Measurements from ENCODE around the gene HOXB4. TPM values are rescaled to one million over a fixed set of nuclear protein-coding genes. Genes with fewer than 3 reads are reported as not detected.

HOXB4 gene
- polyA plus RNA-seq, 1 donor, result 16.8 TPM

DNA sequence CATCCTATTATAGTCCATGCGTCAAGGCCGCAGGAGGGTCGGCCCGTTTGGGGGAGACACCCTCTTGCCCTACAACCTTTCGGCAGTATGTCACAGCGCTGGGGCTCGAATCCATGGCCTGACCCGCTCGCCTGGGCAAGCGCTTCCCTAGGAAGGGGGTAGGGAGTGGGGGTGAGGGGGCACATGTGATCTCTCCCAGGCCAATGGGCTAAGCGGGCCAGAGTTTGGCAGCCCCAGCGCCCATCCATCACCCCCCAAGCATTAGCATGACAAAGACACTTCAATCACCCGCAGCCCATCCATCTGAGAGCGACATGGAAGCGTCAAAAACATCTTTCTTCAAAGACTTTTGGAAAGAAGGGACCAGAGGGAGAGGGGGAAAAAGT lies 47.3 kb downstream of the HOXB4 start, which contains the start of gene HOXB1:
HOXB1 (minus strand) TSS at position 125 of the 386 bp plus-strand sequence; CDS start at position 18, 107 bp downstream.
- no peak for DNase-seq

DNA sequence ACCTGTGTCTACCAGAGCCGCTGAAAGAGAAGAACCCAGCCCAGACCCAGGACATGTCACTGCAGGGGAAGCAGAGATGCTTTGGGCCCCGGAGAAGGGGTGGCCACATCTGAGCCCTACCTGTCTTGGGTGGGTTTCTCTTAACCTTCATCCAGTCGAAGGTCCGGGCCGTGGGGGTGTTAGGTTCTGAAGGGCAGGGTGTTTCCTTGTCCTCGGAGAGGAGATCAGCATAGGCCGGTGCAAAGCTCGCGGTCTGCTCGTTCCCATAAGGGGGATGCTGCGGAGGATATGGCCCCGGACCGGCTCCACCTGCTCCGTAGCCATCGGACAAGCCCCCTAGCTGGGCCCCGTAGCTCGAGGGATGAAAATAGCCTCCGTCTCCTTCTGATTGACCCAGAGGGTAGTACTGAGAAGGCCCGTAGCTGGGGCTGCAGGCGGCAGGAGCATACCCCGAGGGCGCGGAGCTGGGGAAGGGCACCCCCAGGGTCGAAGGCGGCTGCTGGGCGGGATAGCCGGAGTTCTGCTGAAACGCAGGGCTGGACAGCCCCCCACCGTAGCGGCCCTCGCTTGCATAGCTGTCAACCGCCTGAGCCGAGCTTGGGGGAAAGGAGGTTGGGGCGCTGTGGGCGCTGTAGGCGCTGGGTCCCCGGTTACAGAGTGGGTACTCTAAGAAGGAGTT lies 47.8 kb downstream of the HOXB4 start:
- DNase-seq, result no peak

DNA sequence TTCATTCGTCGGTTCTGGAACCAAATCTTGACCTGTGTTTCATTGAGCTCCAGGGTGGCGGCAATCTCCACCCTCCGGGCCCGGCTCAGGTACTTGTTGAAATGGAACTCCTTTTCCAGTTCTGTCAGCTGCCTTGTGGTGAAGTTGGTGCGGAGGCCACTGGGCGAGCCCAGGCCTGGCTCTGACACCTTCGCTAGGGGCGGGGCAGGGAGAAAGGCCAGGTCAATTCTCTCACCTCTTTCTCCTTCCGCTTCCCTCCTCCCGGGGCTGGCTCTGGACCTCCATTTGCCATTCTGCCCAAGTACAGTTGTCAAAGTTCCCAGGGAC lies 48.5 kb downstream of the HOXB4 start:
- DNase-seq, result no peak

DNA sequence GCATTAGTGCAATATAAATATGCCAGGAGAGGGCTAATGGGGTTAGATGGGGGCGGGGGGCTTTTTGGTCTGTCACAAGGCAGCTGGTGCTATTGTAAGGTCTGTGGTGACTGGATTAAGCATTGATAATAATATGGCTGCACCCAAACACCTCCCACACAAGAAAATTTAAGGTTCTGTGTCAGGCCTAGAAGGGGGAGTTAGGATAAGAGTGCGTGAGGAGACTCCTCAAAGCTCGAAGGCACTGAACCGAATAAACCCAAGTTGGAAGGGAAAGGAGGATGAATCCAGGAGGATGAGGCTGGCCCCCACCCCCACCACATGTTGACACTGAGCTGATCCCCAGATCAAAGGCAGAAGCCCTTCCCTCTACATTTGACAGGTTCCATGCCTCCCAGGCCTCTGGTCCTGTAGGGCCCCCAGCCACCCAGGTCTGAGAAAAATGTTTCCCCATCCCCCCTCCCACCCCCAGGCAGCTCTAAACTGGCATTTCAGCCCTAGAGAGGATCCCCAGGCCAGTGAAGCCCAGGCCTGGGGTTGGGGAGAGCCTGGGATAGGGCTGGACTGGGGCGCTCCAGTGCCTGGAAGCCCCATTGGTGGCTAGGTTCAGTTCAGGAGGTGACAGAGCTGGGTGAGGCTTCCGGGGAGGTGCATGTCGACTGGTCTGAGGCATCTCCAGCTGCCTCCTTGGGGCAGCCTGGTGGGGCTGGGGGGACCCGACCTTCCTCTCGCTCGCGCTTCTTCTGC lies 49.0 kb downstream of the HOXB4 start:
- DNase-seq, result no peak

DNA sequence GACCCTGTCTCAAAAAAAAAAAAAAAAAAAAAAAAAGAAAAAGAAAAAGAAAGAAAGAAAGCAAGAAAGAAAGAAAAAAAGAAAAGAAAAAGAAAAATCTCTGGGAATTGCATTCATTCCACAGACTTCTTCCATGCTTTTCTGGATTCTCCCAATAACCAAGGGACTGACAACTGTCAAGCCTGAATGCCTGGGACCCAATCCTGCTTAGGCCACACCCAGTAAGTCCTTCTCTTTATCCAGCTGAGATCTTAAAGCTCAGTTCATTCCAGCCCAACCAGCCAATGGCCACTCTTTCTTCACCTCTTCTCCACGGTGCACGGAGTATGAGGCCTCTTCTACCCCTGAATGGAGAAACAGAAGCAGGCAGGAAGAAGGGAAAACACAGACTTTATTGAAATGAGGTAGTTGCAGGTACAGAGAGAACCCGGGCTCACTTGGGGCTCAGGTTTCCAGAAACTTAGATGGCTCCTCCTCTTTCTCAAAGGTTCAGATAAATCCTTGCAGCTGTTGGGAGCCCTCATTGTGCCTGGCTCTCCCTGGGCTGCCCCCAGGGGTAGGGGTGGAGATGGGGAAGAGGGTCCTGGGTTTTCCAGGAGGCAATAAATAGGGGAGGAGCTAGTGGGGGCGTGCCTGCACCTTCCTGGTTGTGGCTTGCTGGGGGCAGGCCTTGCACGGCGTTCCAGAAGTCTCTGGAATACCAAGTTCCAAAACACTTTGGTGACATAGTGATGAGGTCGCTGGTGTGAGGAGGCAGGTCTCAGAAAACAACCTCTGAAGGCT lies 49.8 kb downstream of the HOXB4 start:
- DNase-seq, result no peak

DNA sequence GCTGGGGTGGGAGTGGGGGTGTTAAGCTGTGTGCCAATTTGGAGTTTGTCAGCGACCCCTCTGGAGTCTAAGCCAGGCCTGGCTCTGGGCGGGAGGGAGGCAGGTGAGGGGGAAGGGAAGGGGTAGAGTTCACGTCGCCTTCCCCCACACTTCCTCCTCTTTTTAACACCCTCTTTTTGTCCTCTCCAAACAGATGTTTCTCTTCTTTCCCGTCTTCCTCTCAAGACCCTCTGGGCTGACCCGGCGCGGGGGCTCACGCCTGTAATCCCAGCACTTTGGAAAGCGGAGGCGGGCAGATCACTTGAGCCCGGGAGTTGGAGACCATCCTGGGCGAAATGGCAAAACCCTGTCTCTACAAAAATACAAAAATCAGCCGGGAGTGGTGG lies 50.6 kb downstream of the HOXB4 start:
- DNase-seq, result no peak

DNA sequence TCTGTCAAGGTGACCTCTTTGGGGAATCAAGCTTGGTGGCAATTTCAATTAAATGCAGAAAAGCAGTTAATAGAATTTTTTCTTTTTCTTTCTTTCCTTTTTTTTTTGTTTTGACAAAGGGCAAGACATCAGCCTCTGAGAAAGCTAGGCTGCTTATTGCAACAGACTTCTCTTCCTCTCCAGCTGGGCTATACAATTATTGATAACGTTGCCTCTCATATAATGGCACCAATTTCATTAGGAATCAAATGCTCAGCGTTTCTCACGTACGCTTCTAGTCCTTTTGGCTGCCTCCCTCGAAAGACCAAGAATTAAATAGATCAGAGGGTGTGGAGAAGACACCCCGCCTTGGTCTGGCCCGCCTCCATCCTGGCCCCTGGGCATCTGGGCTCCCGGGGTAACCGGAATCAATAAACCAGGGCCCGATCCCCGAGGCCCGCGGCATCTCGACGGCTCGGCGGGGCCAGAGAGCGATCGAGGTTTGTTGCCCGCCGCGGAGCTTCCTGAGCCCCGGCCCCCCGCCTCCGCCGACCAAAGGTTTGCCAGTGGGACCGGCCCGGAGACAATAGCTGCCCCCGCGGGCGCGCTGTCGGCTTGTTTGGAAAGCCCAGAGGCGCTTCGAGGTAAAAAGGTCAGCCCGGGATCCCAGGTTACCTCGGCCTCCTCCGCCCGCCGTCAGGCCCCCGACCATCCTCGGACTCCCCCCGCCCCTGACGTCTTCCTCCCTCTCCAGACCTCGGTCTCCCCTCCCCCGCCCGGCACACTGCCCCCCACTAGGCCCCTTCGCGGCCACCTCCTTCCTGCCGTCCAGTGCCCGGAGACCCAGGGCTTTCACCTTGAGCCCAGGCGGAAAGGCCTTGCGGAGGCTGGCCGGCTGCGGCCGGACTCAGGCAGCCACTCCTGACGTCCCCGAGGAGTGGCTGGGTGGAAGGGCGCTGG lies 51.3 kb downstream of the HOXB4 start:
- no peak for DNase-seq

Other genes with a start within 250 kb of the HOXB4 start
- 12.7 TPM for gene SKAP1, start 148.1 kb downstream of the HOXB4 start, polyA plus RNA-seq (ENCODE audit: insufficient read length)
- gene HOXB1, start 47.3 kb downstream of the HOXB4 start, polyA plus RNA-seq (ENCODE audit: insufficient read length), result 0.38 TPM
- gene HOXB2, start 33.2 kb downstream of the HOXB4 start, polyA plus RNA-seq (ENCODE audit: insufficient read length), result 45.4 TPM
- 224 TPM for gene HOXB3, start 11.9 kb upstream of the HOXB4 start, polyA plus RNA-seq (ENCODE audit: insufficient read length)
- gene HOXB5, start 15.4 kb upstream of the HOXB4 start, polyA plus RNA-seq (ENCODE audit: insufficient read length), result 38.2 TPM
- gene HOXB6, start 26.6 kb upstream of the HOXB4 start, polyA plus RNA-seq (ENCODE audit: insufficient read length), result 98.2 TPM
- 39.8 TPM for gene HOXB7, start 32.7 kb upstream of the HOXB4 start, polyA plus RNA-seq (ENCODE audit: insufficient read length)
- 44.8 TPM for gene HOXB8, start 36.9 kb upstream of the HOXB4 start, polyA plus RNA-seq (ENCODE audit: insufficient read length)
- 65.6 TPM for gene HOXB9, start 48.0 kb upstream of the HOXB4 start, polyA plus RNA-seq (ENCODE audit: insufficient read length)
- gene PRAC1, start 144.2 kb upstream of the HOXB4 start, polyA plus RNA-seq (ENCODE audit: insufficient read length), result not detected
- gene PRAC2, start 144.8 kb upstream of the HOXB4 start, polyA plus RNA-seq (ENCODE audit: insufficient read length), result not detected
- gene HOXB13, start 150.4 kb upstream of the HOXB4 start, polyA plus RNA-seq (ENCODE audit: insufficient read length), result not detected
- gene TTLL6, start 238.9 kb upstream of the HOXB4 start, polyA plus RNA-seq (ENCODE audit: insufficient read length), result 0.35 TPM